Thoracic aorta (tissue), 2 donors: ENCODE measurements around the gene DYNLT2. TPM values are rescaled to one million over a fixed set of nuclear protein-coding genes. Genes with fewer than 3 reads are reported as not detected.
A peak's percentile ranks its signal among the peaks of the same experiment; 100 is the strongest.

Experiments
- ATAC-seq: fragments of 150-250 bp; one replicate; pipeline ENCODE4 v1.8.0; 2017; ENCODE audit warnings: low read depth; ENCODE audit not compliant: insufficient number of reproducible peaks, low FRiP score
- DNase-seq: peaks from one replicate; pipeline ENCODE4 v3.0.0-alpha.2; 2020; ENCODE audit warnings: low spot score
- H3K27ac ChIP-seq, 2 donors: fragments of 200-600 bp; sonication (generic); 1 replicate in 1 of 2; 2 replicates in 1 of 2; pipeline ENCODE4 v1.5.1; 2016; ENCODE audit warnings: mild to moderate bottlenecking in 2 of 2, moderate library complexity in 2 of 2
- H3K27me3 ChIP-seq: fragments of 200-600 bp; sonication (generic); replicated peaks from 2 replicates; pipeline ENCODE4 v1.6.0; 2016; ENCODE audit warnings: mild to moderate bottlenecking; ENCODE audit not compliant: insufficient read depth
- H3K36me3 ChIP-seq: fragments of 200-600 bp; sonication (generic); one replicate; pipeline ENCODE4 v1.5.1; 2016
- H3K4me1 ChIP-seq, 2 donors: fragments of 200-600 bp; sonication (generic); 1 replicate in 1 of 2; 2 replicates in 1 of 2; pipeline versions ENCODE4 v1.5.1 to v1.6.0; 2016; ENCODE audit warnings: low read depth in 2 of 2, mild to moderate bottlenecking in 1 of 2; ENCODE audit not compliant: control insufficient read depth in 1 of 2
- H3K4me3 ChIP-seq: fragments of 200-600 bp; sonication (generic); 2 replicates; pipeline ENCODE4 v1.5.1; 2016; ENCODE audit warnings: mild to moderate bottlenecking
- H3K9me3 ChIP-seq: fragments of 200-600 bp; sonication (generic); 2 replicates; pipeline ENCODE4 v1.5.1; 2016
- total RNA-seq, 2 donors: library from RNA; depleted of rRNA; stranded (reverse); fragments of >200 nt; gene quantifications; one replicate each; pipeline versions ENCODE4 v1.1.0 to v1.2.3, GENCODE V29; 2016
- TF ChIP-seq, protein P1 (sequence below): fragments of 200-600 bp; sonication (generic); IDR thresholded peaks from one replicate; pipeline ENCODE4 v1.5.1; 2019; ENCODE audit warnings: antibody characterized with exemption

The DYNLT2 gene
- total RNA-seq, 2 donors from 2014 or later = 0.95 to 3.0 TPM

DNA sequence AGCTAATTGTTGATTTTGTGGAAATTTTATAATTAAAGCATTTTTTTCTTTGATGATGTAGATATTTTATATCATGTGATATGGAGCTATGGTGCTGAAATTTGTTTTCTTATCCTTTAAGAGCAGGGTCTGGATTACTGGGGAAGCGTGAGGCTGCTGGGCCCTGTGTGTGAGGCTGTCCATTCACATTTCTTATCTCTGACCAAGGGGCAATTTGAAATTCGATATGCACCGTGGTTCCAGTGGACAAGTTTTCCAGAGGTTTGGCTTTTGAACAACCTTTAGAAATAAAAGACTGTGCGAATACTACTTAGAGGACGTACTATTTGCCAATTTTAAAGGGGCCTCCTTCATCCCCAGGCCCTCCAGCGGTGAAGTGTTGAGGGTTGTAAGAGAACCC is 3.8 kb upstream of the DYNLT2 start:
- ATAC-seq (no peak), DNase-seq (no peak)
- TF ChIP-seq, protein P1, sequence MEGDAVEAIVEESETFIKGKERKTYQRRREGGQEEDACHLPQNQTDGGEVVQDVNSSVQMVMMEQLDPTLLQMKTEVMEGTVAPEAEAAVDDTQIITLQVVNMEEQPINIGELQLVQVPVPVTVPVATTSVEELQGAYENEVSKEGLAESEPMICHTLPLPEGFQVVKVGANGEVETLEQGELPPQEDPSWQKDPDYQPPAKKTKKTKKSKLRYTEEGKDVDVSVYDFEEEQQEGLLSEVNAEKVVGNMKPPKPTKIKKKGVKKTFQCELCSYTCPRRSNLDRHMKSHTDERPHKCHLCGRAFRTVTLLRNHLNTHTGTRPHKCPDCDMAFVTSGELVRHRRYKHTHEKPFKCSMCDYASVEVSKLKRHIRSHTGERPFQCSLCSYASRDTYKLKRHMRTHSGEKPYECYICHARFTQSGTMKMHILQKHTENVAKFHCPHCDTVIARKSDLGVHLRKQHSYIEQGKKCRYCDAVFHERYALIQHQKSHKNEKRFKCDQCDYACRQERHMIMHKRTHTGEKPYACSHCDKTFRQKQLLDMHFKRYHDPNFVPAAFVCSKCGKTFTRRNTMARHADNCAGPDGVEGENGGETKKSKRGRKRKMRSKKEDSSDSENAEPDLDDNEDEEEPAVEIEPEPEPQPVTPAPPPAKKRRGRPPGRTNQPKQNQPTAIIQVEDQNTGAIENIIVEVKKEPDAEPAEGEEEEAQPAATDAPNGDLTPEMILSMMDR = no peak
- Histone ChIP-seq H3K4me3 (no peak overlapping the region), H3K9me3 (no peaks in the 10 kb centered on the region), H3K4me1 (peaks cover 10 to 18% of the 10 kb centered on the region in 2 donors), H3K36me3 (peaks cover 18% of the 10 kb centered on the region), H3K27ac (no peak overlapping the region), H3K27me3 (no peaks in the 10 kb centered on the region)

DNA sequence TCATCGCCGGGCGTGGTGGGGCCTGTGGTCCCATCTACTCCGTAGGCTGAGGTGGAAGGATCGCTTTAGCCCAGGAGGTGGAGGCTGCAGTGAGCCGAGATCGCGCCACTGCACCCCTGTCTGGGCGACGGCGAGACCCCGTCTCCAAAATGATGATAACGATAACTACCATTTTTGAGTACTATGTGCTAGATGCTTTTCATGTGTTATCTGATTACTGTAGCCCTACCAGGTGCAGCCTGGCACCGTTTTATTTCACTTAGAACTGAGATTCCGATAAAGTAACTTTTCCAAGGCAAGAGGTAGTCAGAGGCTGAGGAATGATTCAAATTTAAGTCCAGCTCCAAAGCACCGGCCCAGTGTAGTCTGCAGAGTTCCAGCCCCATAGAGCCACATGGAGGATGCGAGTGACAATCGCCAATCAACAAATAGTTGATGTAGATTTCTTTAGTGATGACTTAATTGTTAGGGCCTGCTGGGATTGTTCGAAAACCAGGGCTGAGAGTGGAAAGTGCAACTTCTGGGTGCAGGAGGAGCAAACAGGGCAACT is 777 bp upstream of the DYNLT2 start:
- Histone ChIP-seq H3K4me3 (peak overlapping the region; percentile 88), H3K27me3 (no peaks in the 10 kb centered on the region), H3K36me3 (peaks cover 5% of the 10 kb centered on the region), H3K27ac (peak overlapping the region; percentile 91 to 97), H3K4me1 (peaks cover 14 to 19% of the 10 kb centered on the region in 2 donors), H3K9me3 (no peaks in the 10 kb centered on the region)
- no peak for ATAC-seq
- TF ChIP-seq, protein P1 = no peak
- no peak for DNase-seq

DNA sequence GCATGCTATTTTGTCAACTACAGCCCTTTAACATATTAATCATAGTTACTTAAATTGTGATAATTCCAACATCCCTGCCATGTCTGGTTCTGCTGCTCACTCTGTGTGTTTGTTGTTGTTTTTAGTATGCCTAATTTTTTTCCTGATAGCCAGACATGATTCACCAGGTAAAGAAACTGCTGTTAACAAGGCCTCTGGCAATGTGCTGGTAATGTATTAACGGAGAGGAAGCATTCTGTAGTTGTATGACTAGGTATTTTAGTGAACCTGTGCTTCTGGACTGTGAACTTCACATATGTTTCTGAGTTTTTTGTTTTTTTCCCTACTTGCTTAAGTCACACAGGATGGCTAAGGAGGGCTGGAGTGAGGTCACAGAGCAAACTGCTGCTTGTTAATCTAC is 4.8 kb downstream of the DYNLT2 start:
- peaks cover 9 to 10% of the 10 kb centered on the region in 2 donors for H3K4me1 ChIP-seq
- H3K4me3 ChIP-seq = no peak overlapping the region
- no peaks in the 10 kb centered on the region for H3K27me3 ChIP-seq
- H3K27ac ChIP-seq = no peak overlapping the region
- DNase-seq (no peak), ATAC-seq (no peak)
- TF ChIP-seq, protein P1 = no peak
- H3K36me3 ChIP-seq = no peaks in the 10 kb centered on the region
- H3K9me3 ChIP-seq = no peaks in the 10 kb centered on the region

DNA sequence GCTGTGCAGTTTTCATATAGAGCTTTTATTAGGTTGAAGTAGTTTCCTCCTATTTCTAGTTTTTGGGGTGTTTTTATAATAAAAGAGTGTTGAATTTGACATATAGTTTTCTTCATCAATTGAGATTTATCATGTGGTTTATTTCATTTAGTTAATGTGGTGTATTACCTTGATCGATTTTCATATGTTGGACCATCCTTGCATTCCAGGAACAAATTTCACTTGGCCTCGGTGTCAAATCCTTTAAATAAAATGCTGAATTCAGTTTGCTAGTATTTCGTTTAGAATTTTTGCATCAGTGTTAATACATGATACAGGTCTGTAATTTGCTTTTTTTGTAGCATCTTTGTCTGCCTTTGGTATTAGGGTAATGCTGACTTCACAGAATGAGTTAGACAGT is 6.0 kb downstream of the DYNLT2 start:
- Histone ChIP-seq H3K27ac (no peak overlapping the region), H3K27me3 (no peaks in the 10 kb centered on the region), H3K9me3 (no peaks in the 10 kb centered on the region), H3K4me1 (peaks cover 4 to 6% of the 10 kb centered on the region in 2 donors), H3K36me3 (no peaks in the 10 kb centered on the region), H3K4me3 (no peak overlapping the region)
- no peak for DNase-seq
- ATAC-seq = no peak
- TF ChIP-seq, protein P1 = no peak

DNA sequence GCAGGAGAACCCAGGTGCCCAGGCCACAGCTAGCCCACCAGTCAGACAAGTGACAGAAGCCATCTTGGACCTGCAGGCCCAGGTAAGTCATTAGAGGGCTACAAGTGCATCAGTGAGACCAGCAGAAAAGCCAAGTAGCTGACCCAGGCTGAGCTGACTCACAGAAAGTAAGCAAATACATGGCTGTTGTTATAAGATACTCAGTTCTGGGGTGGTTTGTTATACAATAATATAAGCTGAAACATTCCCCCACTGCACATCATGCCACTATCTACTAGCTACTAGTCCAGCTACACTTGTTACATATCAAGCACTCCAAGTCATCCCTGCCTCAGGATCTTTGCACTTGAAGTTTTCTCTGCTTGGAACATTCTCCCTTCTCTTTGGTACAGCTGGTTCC is 10.0 kb downstream of the DYNLT2 start:
- H3K27ac ChIP-seq = no peak overlapping the region
- H3K36me3 ChIP-seq = no peaks in the 10 kb centered on the region
- H3K4me1 ChIP-seq = no peaks in the 10 kb centered on the region
- H3K27me3 ChIP-seq = no peaks in the 10 kb centered on the region
- no peak for ATAC-seq
- H3K9me3 ChIP-seq = no peaks in the 10 kb centered on the region
- no peak for DNase-seq
- TF ChIP-seq, protein P1 = no peak
- no peak overlapping the region for H3K4me3 ChIP-seq
